Calu3 (cell line): Measurements from ENCODE around the gene CRTAC1. TPM values are rescaled to one million over a fixed set of nuclear protein-coding genes. Genes with fewer than 3 reads are reported as not detected.

ENCODE experiments used
- BruUV-seq: library from RNA; stranded (reverse); fragments of 400-500 nt; replicated peaks from 2 replicates; lab custom pipeline; 2021; lab: Mats Ljungman, UMichigan
- CTCF ChIA-PET: fragments of 300-600 bp; sonication (Branson Sonifier 250); formaldehyde crosslinking; loops from one replicate; lab custom pipeline; 2022; ENCODE audit warnings: antibody characterized with exemption; lab: Charles Lee
- DNase-seq: peaks from one replicate; pipeline ENCODE4 v3.0.0; 2022
- H3K27ac Mint-ChIP-seq: one replicate; pipeline ENCODE4 v1.8.0; 2022; ENCODE audit warnings: mixed read lengths; ENCODE audit not compliant: unreplicated experiment
- H3K27me3 Mint-ChIP-seq: one replicate; pipeline ENCODE4 v1.8.0; 2022; ENCODE audit warnings: mixed read lengths; ENCODE audit not compliant: unreplicated experiment
- H3K36me3 Mint-ChIP-seq: one replicate; pipeline ENCODE4 v1.8.0; 2022; ENCODE audit warnings: mild to moderate bottlenecking, moderate library complexity, mixed read lengths; ENCODE audit not compliant: insufficient read depth, unreplicated experiment
- H3K4me1 Mint-ChIP-seq: one replicate; pipeline ENCODE4 v1.8.0; 2022; ENCODE audit warnings: mild to moderate bottlenecking, low read depth, mixed read lengths; ENCODE audit not compliant: unreplicated experiment
- H3K4me3 Mint-ChIP-seq: one replicate; pipeline ENCODE4 v1.8.0; 2022; ENCODE audit warnings: mild to moderate bottlenecking, low read depth, moderate library complexity, mixed read lengths; ENCODE audit not compliant: unreplicated experiment
- H3K9me3 Mint-ChIP-seq: one replicate; pipeline ENCODE4 v1.8.0; 2022; ENCODE audit warnings: low read depth, mixed read lengths; ENCODE audit not compliant: unreplicated experiment
- intact Hi-C: fragments of 100-400 bp; cut with micrococcal nuclease; formaldehyde crosslinking; loops from one replicate; pipeline ENCODE4 v1.10.0; 2022; ENCODE audit not compliant: unreplicated experiment
- total RNA-seq: library from RNA; stranded (reverse); gene quantifications from 2 replicates; pipeline ENCODE4 v1.2.3, GENCODE V29; 2022
- TF ChIP-seq, protein P1 (sequence below): fragments of 200-600 bp; IDR thresholded peaks from one replicate; pipeline ENCODE4 v1.8.0; 2022; ENCODE audit warnings: antibody characterized with exemption; ENCODE audit not compliant: unreplicated experiment

Gene CRTAC1
- total RNA-seq, 1 experiment from 2014 or later: not detected

DNA sequence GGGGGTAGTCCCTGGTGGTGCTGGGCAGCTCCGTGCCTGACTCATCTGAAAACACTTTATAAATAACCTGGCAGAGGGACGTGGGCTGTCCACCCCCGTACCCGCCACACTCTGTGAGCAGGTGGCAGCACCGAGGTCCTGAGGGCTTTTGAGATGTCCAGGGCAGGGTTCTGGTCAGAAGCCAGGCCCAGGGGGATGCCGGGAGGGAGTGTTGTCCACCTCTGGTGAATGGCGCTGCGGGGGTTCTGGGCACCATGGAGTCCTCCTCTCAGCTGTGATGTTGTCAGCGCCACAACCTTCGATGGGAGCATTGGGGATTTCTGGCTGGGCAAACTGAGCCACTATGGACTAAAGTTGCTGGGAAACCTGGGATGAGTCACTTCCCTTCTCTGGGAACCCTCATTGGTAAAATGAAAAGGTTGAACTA, 208.1 kb downstream of the CRTAC1 start:
- BruUV-seq: no TSS peak
- peaks cover 7% of the 10 kb centered on the region for H3K27me3 Mint-ChIP-seq
- CTCF ChIA-PET: no interaction called here
- H3K4me3 Mint-ChIP-seq: no peak overlapping the region
- no peak overlapping the region for H3K27ac Mint-ChIP-seq
- intact Hi-C loops: no loop called here
- no peaks in the 10 kb centered on the region for H3K9me3 Mint-ChIP-seq
- DNase-seq: no peak
- no peaks in the 10 kb centered on the region for H3K4me1 Mint-ChIP-seq
- peaks cover 4% of the 10 kb centered on the region for H3K36me3 Mint-ChIP-seq
- TF ChIP-seq, protein P1, sequence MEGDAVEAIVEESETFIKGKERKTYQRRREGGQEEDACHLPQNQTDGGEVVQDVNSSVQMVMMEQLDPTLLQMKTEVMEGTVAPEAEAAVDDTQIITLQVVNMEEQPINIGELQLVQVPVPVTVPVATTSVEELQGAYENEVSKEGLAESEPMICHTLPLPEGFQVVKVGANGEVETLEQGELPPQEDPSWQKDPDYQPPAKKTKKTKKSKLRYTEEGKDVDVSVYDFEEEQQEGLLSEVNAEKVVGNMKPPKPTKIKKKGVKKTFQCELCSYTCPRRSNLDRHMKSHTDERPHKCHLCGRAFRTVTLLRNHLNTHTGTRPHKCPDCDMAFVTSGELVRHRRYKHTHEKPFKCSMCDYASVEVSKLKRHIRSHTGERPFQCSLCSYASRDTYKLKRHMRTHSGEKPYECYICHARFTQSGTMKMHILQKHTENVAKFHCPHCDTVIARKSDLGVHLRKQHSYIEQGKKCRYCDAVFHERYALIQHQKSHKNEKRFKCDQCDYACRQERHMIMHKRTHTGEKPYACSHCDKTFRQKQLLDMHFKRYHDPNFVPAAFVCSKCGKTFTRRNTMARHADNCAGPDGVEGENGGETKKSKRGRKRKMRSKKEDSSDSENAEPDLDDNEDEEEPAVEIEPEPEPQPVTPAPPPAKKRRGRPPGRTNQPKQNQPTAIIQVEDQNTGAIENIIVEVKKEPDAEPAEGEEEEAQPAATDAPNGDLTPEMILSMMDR: no peak

DNA sequence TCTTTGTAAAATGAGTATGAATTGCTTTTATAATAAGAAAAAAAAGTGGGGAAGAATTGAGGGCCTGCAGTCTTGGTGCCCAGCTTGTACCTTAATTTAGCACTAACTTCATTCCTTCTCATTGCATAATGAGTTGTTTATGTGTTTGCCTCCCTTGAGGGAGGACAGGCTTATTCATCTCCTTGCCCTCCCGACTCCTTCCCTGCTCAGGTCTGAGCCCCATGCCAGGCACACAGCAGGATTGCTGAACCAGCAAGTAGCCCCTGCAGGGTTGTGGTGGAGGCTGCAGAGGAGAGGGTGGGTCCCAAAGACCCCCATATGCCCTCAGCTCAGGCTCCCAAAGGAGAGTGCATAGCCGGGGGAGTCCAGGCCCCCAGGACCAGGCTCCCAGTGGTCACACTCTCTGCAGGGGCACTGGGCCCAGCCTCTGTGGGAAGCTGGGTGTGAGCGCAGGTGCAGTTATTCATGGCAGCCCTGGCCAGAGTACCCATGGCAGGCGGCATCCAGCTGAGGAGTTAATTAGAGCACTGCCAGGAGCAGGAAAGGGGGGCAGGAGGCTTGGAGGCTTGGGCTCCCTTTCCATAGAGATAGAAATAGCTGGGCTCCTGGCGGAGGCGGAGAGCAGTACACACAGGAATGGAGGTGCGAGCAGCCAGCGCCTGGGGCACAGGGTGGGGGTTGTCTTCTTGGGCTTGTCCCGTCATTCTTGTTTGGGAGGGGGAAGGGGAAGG, 208.9 kb downstream of the CRTAC1 start:
- Mint-ChIP-seq H3K4me3 (no peak overlapping the region), H3K27me3 (peaks cover 7% of the 10 kb centered on the region), H3K27ac (no peak overlapping the region), H3K9me3 (no peaks in the 10 kb centered on the region), H3K4me1 (no peaks in the 10 kb centered on the region), H3K36me3 (no peaks in the 10 kb centered on the region)
- CTCF ChIA-PET: interaction anchor here (1.0 kb wide), 1 partner anchor 19 kb away, joined by 6 read pairs; no protein-coding TSS in a partner anchor
- TF ChIP-seq, protein P1: no peak
- DNase-seq: no peak
- BruUV-seq: no TSS peak
- intact Hi-C loops: no loop called here

DNA sequence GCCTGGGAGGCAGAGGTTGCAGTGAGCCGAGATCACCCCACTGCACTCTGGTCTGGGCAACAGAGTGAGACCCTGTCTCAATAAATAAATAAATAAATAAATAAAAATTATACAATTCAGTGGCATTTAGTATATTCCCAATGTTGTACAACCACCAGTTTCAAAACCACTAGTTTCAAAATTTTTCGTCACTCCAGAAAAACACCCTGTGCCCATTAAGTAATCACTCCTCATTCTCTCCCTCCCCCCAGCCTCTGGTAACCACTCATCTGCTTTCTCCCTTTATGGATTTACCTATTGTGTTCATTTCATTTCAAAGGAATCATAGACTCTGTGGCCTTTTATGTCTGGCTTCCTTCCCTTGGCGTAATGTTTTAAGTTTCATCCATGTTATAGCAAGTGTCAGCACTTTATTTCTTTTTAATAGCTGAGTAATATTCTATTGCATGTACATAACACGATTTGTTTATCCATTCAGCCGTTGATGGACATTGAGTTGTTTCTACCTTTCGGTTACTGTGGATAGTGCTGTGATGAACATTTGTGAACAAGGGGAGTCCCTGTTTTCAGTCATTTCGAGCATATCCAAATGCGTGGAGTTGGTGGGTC, 210.2 kb downstream of the CRTAC1 start:
- H3K36me3 Mint-ChIP-seq: no peaks in the 10 kb centered on the region
- DNase-seq: no peak
- no peaks in the 10 kb centered on the region for H3K27me3 Mint-ChIP-seq
- CTCF ChIA-PET: interaction anchor here (1.0 kb wide), 1 partner anchor 20 kb away, joined by 6 read pairs; no protein-coding TSS in a partner anchor
- no peak overlapping the region for H3K27ac Mint-ChIP-seq
- H3K9me3 Mint-ChIP-seq: no peaks in the 10 kb centered on the region
- BruUV-seq: no TSS peak
- TF ChIP-seq, protein P1: no peak
- H3K4me1 Mint-ChIP-seq: no peaks in the 10 kb centered on the region
- intact Hi-C loops: no loop called here
- H3K4me3 Mint-ChIP-seq: no peak overlapping the region

DNA sequence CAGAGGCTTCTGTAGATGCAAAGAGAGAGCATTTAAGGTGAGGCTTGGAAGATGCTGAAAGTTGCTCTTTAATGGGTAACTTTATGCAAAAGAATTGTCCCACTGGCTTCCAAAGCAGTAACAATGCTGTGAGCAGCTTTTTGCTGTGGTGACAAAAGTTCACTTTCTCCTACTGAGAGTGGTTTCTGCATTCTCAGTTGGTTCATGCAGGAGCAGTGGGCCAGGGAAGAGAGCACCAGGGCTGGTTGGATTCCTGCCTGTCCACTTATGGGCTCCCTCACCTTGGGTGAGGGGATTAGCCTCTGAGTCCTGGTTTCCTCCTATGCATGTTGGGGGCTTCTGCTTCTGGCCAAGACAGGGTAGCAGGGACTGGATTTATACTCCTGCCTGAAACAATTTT, 211.8 kb downstream of the CRTAC1 start:
- no peaks in the 10 kb centered on the region for H3K4me1 Mint-ChIP-seq
- no peak overlapping the region for H3K27ac Mint-ChIP-seq
- no peaks in the 10 kb centered on the region for H3K36me3 Mint-ChIP-seq
- H3K27me3 Mint-ChIP-seq: no peaks in the 10 kb centered on the region
- TF ChIP-seq, protein P1: no peak
- CTCF ChIA-PET: interaction anchor here (0.6 kb wide), 1 partner anchor 68 kb away, joined by 3 read pairs; no protein-coding TSS in a partner anchor
- no peak overlapping the region for H3K4me3 Mint-ChIP-seq
- H3K9me3 Mint-ChIP-seq: no peaks in the 10 kb centered on the region
- BruUV-seq: no TSS peak
- intact Hi-C loops: no loop called here
- DNase-seq: no peak
